ENCODE measurements around the gene SMCHD1.
"Not testable (repeated sequence)": the region's sequence is repeated elsewhere in the genome, so short reads cannot be mapped to it uniquely, and the experiment has no call there.

Gene SMCHD1

DNA sequence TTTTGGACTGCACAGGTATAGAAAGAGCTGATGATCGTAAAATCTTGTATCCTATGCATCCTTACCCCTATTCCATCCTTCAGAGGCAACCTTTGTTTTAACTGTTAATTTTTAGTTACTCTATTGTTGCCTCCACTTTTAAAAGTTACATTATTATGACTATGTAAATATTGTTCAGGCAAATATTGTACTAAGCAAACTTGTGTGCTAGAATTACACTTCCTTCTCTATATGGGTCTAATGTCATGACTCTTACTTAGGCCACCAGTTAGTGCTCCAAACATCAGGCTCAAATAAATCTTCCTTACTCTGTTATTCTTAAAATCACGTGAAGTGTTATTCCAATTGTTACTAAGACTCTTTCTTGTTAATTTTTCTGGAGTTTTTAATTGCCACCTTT is 143.8 kb downstream of the SMCHD1 start:
- in situ Hi-C loops (cut with MboI; ENCODE audit: low pct_unique_long_range_greater_than_20kb, low sequenced_read_pairs): no loop called here
- DNase-seq: no peak

DNA sequence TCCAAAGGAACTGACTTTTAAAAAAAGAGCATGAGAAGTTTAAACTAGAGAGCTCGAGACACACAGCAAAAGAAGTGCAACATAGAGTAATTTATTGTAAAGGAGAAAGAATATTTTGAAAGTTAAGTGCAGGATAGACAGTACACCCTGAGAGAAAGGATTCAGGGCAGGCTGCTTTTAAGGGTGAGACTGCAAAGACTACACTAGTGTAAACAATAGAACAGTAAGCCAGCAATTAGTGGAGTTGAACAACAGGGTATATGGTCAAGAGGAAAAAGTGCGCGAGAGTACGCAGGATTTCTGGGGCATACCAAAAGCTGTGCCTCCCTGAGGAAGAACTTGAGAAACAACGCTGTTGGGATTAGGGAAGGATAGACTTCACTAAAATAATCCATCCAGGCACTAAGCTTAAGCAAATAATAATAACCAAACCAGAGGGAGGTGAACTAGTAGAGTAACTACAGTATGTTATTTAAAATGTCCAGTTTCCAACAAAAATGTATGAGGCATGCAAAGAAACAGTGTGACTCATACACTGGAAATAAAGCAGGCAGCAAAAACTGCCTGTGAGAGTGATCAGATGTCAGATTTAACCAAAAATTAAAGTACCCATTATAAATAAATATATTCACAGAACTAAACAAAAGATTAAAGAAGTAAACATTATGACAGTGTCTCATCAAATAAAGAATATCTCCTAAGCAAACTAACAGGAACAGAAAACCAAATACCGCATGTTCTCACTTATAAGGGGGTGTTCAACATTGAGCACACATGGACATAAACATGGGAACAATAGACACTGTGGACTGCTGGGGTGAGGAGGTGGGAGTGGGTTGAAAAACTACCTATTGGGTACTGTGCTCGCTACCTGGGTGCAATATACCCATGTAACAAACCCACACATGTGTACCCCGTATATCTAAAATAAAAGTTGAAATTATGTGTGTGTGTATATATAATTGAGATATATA is 150.7 kb downstream of the SMCHD1 start:
- in situ Hi-C loops (cut with MboI; ENCODE audit: low pct_unique_long_range_greater_than_20kb, low sequenced_read_pairs): no loop called here
- DNase-seq: no peak

GRCh38 chr18:2808640-2809039 is 153.1 kb downstream of the SMCHD1 start:
- in situ Hi-C loops (cut with MboI; ENCODE audit: low pct_unique_long_range_greater_than_20kb, low sequenced_read_pairs): not testable (repeated sequence)

GRCh38 chr18:2809666-2810183 is 154.2 kb downstream of the SMCHD1 start:
- in situ Hi-C loops (cut with MboI; ENCODE audit: low pct_unique_long_range_greater_than_20kb, low sequenced_read_pairs): not testable (repeated sequence)

More at GRCh38 chr18:2808640-2809039, 153.1 kb downstream of the SMCHD1 start:
- DNase-seq: not testable (repeated sequence)

DNA sequence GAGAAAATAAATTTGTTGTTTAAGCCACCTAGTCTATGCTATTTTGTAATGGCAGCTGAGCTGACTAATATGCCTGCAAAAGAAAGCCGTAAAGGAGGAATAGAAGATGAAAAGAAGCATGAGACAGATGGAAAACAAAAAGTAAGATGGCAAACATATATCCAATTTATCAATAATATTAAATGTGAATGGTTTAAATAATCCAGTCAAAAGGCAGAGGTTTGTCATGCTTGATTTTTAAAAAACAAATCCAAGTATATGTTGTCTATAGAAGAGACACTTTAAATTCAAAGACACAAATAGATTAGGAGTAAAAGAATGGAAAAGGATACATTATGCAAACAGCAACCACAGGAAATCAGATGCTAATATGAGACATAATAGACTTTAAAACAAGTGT is 155.9 kb downstream of the SMCHD1 start:
- in situ Hi-C loops (cut with MboI; ENCODE audit: low pct_unique_long_range_greater_than_20kb, low sequenced_read_pairs): no loop called here
- DNase-seq: no peak

More at GRCh38 chr18:2809666-2810183, 154.2 kb downstream of the SMCHD1 start:
- not testable (repeated sequence) for DNase-seq

GRCh38 chr18:2814928-2815327 is 159.4 kb downstream of the SMCHD1 start:
- in situ Hi-C loops (cut with MboI; ENCODE audit: low pct_unique_long_range_greater_than_20kb, low sequenced_read_pairs): no loop called here
- DNase-seq: no peak

- DNase-seq: no peak
- in situ Hi-C loops (cut with MboI; ENCODE audit: low pct_unique_long_range_greater_than_20kb, low sequenced_read_pairs): no loop called here
These were observed 162.8 kb downstream of the SMCHD1 start for GRCh38 chr18:2818281-2818680.

DNA sequence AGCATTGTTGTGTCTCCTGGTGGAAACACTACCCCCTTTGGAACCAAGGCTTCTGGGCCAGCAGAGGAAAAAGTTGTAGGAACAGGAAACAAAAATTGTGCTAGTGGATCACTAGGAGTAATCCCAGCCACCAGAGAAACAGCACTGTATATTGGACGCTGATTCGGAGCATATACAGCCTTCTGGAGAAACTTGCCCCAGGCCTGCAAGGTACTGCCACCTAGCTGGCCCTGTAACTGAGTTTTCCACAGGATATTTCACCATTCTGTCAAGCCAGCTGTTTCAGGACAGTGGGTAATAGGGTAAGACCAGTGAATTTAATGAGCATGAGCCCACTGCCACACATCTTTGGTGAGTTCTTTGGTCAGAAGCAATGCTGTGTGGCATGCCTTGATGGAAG is 166.2 kb downstream of the SMCHD1 start:
- no peak for DNase-seq
- in situ Hi-C loops (cut with MboI; ENCODE audit: low pct_unique_long_range_greater_than_20kb, low sequenced_read_pairs): no loop called here

GRCh38 chr18:2822213-2822921 is 166.8 kb downstream of the SMCHD1 start:
- in situ Hi-C loops (cut with MboI; ENCODE audit: low pct_unique_long_range_greater_than_20kb, low sequenced_read_pairs): no loop called here
- DNase-seq: no peak

DNA sequence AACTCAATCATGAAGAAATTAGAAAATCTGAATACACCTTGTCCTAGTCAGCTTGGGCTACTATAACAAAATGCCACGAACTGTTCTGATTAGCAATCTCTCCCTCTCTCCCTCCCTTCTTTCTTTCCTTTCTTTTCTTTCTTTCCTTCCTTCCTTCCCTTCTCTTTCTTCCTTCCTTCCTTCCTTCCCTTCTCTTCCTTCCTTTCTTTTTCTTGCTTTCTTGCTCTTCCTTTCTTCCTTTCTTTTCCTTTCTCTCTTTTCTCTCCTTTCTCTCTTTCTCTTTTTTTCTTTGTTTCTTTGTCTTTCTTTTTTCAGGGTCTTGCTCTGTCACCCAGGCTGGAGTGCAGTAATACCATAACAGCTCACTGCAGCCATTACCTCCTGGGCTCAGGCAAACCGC is 167.7 kb downstream of the SMCHD1 start:
- DNase-seq: no peak
- in situ Hi-C loops (cut with MboI; ENCODE audit: low pct_unique_long_range_greater_than_20kb, low sequenced_read_pairs): no loop called here

- DNase-seq: no peak
- in situ Hi-C loops (cut with MboI; ENCODE audit: low pct_unique_long_range_greater_than_20kb, low sequenced_read_pairs): no loop called here
These were observed 168.4 kb downstream of the SMCHD1 start for GRCh38 chr18:2823966-2824365.

- in situ Hi-C loops (cut with MboI; ENCODE audit: low pct_unique_long_range_greater_than_20kb, low sequenced_read_pairs): no loop called here
- DNase-seq: no peak
These were observed 169.3 kb downstream of the SMCHD1 start for GRCh38 chr18:2824865-2825264.

DNA sequence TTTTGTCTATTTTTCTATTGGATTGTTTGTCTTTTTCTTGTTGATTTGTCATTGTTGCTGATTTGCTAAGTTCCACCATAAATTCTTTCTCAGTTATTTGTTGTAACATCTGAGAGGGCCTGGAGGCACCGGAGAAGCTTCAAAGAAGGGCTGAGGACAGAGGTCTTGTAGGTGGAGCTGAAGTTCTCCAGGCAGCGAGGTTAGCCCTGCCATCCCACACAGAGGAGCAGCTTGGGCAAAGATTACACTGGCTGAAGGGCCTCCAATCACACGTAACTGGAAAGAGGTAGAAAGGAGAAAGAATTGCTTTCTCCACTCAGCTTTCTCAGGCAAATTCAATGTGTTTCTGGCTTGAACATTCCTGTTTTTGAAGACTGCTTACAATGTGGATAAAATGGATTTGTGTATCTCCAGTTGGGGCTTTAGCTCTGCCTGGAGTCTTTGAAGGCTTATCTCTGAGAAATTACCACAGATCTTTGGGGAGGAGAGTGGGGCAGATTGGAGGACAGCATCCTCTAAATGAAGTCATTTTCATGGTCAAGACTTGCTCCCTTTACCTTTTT is 170.2 kb downstream of the SMCHD1 start:
- DNase-seq: no peak

DNA sequence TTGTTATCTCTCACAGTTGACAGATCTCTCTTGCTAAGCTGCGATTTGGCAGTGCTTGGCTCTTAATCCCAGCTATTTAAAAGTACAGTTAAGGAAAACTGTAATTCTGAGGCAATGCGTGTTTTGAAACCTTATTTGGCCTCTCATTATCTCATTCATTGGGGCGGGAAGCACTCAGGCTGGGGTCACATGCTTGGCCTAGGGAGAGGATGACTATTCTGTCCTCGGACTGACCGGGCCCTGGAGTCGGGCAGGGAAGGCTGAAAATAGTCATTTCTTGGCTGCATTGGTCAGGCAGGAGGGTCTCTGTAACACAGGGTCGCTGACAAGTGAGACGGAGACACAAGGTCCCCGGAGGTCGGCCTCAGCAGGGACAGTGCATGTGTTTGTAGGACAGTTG is 171.1 kb downstream of the SMCHD1 start:
- no peak for DNase-seq
- in situ Hi-C loops (cut with MboI; ENCODE audit: low pct_unique_long_range_greater_than_20kb, low sequenced_read_pairs): no loop called here

More for the DNA sequence above, 170.2 kb downstream of the SMCHD1 start:
- in situ Hi-C loops (cut with MboI; ENCODE audit: low pct_unique_long_range_greater_than_20kb, low sequenced_read_pairs): no loop called here

GRCh38 chr18:2827061-2827460 is 171.5 kb downstream of the SMCHD1 start:
- in situ Hi-C loops (cut with MboI; ENCODE audit: low pct_unique_long_range_greater_than_20kb, low sequenced_read_pairs): no loop called here
- no peak for DNase-seq

GRCh38 chr18:2836118-2836517 is 180.6 kb downstream of the SMCHD1 start:
- DNase-seq; in situ Hi-C loops (cut with MboI; ENCODE audit: low pct_unique_long_range_greater_than_20kb, low sequenced_read_pairs): not testable (repeated sequence)

- in situ Hi-C loops (cut with MboI; ENCODE audit: low pct_unique_long_range_greater_than_20kb, low sequenced_read_pairs); DNase-seq: not testable (repeated sequence)
These were observed 181.8 kb downstream of the SMCHD1 start for GRCh38 chr18:2837290-2837689.

GRCh38 chr18:2839202-2839601 is 183.7 kb downstream of the SMCHD1 start:
- no peak for DNase-seq
- in situ Hi-C loops (cut with MboI; ENCODE audit: low pct_unique_long_range_greater_than_20kb, low sequenced_read_pairs): no loop called here

- in situ Hi-C loops (cut with MboI; ENCODE audit: low pct_unique_long_range_greater_than_20kb, low sequenced_read_pairs): no loop called here
- no peak for DNase-seq
These were observed 185.0 kb downstream of the SMCHD1 start for GRCh38 chr18:2840521-2840920.

DNA sequence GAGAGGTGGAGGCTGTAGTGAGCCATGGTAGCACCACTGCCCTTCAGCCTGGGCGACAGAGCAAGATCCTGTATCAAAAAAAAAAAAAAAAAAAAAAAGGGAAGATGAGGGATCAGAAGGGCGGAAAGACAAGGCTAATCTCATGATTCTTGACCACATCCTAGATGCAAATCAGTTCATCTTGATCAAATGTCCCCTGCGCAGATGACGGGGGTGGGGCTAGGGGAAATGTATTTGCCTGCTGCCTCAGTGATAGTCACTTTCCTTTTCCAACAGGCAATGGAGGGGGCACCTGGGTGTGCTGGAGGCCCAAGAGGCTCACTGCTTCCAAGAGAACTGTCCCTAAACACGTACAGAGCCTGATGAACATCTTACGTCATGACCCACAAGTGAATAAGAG is 187.6 kb downstream of the SMCHD1 start:
- peak; percentile 45 for DNase-seq
- in situ Hi-C loops (cut with MboI; ENCODE audit: low pct_unique_long_range_greater_than_20kb, low sequenced_read_pairs): no loop called here

Measured in KBM-7 (cell line).